Epidermal melanocyte (primary cell): ENCODE results near the gene KIAA1671.

ENCODE experiments used
- DNase-seq: peaks from one replicate; pipeline ENCODE4 v3.0.0; 2011; ENCODE audit warnings: low spot score; ENCODE audit not compliant: insufficient read length

Gene KIAA1671

GRCh38 chr22:25013607-25014006, 61.1 kb downstream of the KIAA1671 start:
- no peak for DNase-seq

DNA sequence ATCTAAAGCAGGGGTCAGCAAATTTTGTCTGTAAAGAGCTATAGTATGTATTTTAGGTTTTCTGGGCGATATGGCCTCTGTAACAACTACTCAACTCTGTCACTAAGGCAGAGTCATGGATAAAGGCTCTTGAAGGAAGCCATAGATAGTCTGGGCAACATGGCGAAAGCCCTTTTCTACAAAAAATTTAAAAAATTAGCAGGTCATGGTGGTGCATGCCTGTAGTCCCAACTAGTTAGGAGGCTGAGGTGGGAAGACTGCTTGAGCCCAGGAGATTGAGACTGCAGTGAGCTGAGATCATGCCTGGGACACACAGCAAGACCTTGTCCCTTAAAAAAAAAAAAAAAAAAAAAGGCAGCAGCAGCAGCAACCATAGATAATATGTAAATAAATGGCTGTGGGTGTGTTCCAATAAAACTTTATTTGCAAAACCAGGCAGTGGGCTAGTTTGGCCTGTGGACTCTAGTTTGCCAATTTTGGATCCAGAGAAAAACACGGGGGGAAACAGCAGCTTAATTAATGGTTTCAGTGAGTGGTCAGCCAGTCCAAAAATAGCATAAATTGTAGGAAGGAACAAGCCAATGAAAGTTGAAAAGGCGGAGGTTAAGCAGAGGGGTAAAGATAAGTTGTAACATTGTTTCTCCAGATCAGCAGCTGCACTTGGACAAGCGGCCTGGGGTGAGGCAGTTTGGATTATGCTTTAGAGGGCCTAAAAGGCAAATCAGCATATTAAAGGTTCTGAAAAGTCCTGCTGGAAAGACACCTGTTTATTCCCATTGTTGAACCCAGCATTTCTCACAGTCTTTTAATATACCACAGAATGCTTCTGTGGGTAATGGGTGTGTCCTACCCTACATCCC, 62.6 kb downstream of the KIAA1671 start:
- DNase-seq: no peak

- no peak for DNase-seq
Observed at GRCh38 chr22:25016311-25016710, 63.8 kb downstream of the KIAA1671 start.

GRCh38 chr22:25018009-25018408, 65.5 kb downstream of the KIAA1671 start:
- no peak for DNase-seq

DNA sequence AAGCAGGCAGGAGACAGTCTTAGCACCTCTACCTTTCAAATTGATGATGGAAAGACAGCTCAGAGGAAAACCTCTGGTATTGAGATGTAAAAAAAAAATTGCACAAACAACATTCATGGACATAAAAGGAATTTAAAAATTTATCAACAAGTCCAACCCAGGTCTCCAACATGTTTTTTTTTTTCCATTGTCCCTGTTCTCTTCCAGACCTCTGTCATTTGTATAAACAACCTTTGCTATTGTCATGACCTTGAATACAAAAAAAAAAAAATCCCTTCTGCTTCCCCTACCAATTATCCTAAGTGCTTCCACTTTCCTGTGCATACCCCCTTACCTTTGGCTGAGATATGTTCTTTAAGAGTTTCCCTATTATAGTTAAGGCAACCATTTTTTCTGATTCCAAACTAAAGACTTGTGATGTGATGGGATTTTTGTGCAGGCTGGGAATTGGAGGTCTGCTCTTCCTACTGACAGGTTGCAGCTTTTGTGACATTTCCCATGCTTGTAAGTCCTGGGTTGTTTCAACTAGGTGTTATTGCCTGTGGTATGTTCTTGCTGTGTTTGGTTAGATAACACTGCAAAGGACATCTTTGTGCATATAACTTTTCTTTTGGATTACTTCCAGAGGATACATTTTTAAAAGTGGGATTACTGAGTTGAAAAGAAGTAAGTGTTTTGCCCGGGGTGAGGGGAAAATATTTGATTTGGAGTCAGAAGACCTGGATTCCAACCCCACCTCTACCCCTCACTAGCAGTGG, 67.1 kb downstream of the KIAA1671 start:
- no peak for DNase-seq

DNA sequence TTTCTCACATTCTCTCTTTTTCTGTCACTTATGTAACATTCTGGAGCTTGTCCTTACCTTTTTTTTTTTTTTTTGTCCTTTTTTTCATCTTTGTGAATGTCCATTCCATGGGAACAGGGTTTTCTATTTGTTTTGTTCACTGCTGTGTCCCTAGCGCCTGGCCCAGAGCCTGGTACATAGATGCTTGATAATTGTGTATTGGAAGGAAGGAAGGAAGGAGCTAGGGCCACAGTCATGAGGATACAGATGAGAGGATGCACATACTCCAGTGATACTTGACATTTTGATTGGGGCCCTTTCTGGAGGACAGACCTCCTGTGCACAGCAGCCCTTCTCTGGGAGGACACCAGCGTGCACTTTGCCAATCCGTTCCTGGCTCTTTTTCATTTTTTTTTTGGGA, 68.9 kb downstream of the KIAA1671 start:
- no peak for DNase-seq

- DNase-seq: no peak
Observed at GRCh38 chr22:25021976-25022711, 69.6 kb downstream of the KIAA1671 start.

DNA sequence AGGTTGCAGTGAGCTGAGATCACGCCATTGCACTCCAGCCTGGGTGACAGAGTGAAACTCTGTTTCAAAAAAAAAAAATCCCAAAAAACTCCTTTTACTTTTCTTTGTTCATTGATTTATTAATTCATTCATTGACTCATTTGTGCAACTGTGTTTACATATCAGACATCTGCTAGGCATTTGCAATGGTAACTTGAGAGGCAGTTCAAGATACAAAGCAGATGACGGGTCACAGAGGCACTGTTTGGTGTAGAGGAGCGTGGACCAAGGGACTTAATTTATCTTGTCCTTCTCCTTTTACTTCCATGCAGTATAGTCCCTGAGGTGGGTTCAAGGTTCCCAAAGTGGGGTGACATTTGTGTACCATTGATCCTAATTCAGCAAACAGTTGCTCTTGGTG, 71.4 kb downstream of the KIAA1671 start:
- DNase-seq: no peak

GRCh38 chr22:25024895-25025294, 72.4 kb downstream of the KIAA1671 start:
- DNase-seq: no peak

DNA sequence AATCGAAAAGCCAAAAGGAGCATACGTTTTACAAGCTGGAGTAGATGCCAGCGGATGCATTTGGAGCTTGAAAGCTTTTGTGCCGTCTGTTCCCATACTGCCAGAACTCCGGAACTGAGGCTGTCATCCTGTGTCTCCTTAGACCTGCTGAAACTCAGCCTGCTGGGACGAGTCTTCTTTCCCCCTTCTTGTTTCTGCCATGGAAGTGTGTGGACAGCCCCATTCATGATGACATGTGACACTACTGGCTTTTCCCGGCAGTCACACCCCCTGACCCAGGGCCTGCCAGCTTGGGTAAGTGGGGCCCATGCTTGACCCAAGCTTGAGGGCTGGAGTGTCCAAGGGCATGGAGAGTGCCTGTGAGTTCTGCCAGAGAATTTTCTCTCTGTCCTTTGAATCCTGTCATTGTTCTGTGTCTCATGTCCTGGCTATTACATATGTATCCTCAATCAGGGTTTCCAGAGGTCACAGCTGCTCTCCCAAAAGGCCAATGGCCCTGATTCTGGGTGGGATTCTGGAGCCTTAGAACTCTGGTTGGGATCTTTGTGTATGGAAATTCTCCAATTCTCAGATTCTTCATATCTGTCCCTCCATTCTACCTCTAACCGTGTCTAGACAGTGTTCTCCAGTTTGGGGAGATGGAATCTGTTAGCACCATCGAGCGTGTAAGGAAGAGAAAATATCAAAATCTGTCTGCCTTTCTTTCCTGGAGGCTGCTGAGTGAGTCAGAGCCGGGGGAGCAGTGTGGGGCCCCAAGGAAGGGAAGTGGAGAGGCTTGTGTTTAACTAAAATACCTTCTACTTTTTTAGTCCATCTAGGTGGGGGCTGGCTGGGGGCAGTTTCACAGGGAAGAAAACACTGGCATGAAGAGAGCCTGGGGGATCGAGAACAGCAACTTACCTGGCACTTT, 73.2 kb downstream of the KIAA1671 start:
- no peak for DNase-seq

- DNase-seq: no peak
Observed at GRCh38 chr22:25027043-25027906, 74.8 kb downstream of the KIAA1671 start.

DNA sequence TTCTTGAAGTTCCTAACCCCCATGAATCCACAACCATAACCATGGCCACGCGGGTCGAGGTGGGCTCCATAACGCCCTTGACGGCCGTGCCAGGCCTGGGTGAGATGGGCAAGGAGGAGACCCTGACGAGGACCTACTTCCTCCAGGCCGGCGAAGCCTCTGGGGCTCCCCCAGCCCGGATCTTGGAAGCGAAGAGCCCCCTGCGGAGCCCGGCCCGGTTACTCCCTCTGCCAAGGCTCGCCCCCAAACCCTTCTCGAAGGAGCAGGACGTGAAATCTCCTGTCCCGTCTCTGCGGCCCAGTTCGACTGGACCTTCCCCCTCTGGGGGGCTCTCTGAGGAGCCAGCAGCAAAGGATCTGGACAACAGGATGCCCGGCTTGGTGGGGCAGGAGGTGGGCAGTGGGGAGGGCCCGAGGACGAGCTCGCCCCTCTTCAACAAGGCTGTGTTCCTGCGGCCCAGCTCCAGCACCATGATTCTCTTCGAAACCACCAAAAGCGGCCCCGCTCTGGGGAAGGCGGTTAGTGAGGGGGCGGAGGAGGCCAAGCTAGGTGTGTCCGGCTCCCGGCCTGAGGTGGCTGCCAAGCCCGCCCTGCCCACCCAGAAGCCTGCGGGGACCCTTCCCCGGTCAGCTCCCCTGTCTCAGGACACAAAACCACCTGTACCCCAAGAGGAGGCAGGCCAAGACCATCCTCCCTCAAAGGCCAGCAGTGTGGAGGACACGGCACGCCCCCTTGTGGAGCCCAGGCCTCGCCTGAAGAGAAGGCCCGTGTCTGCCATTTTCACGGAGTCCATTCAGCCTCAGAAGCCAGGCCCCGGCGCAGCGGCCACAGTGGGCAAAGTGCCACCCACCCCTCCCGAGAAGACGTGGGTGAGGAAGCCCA, 75.7 kb downstream of the KIAA1671 start:
- DNase-seq: no peak

DNA sequence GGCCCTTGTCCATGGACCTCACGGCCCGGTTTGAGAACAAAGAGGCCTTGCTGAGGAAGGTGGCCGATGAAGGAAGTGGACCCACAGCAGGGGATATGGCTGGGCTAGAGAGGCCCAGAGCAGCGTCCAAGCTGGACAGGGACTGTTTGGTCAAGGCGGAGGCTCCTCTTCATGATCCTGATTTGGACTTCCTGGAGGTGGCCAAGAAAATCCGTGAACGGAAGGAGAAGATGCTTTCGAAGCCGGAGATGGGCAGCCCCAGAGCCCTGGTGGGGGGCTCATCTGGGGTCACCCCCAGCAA, 76.3 kb downstream of the KIAA1671 start:
- DNase-seq: no peak

DNA sequence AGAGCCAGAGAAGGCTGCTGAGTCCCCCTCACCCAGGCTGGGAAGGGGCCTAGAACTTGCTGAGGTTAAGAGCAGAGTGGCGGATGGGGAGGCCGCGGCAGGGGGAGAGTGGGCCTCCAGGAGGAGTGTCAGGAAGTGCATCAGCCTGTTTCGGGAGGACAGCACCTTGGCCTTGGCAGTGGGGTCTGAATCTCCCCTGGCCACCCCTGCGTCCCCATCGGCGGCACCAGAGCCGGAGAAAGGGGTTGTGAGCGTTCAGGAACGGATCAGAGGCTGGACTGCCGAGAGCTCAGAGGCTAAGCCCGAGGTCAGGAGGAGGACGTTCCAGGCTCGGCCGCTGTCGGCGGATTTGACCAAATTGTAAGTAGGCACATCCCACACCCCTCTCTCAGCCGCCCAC, 76.7 kb downstream of the KIAA1671 start:
- no peak for DNase-seq

GRCh38 chr22:25030636-25031035, 78.1 kb downstream of the KIAA1671 start:
- no peak for DNase-seq

GRCh38 chr22:25032066-25032465, 79.5 kb downstream of the KIAA1671 start:
- DNase-seq: no peak

DNA sequence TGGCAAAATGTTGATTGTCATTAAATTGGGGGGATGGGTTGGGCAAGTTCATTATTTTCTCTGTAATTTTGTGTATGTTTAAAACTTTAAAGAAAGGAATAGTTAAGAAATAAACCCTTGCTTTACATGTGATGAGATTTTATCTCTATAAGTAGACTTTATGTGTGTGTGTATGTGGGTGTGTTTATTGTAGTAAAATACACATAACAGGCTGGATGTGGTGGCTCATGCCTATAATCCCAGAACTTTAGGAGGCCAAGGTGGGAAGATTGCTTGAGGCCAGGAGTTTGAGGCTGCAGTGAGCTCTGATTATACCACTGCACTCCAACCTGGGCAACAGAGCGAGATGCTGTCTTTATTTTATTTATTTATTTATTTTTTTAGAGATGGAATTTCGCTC, 83.2 kb downstream of the KIAA1671 start:
- DNase-seq: no peak

GRCh38 chr22:25038239-25038638, 85.7 kb downstream of the KIAA1671 start:
- no peak for DNase-seq

DNA sequence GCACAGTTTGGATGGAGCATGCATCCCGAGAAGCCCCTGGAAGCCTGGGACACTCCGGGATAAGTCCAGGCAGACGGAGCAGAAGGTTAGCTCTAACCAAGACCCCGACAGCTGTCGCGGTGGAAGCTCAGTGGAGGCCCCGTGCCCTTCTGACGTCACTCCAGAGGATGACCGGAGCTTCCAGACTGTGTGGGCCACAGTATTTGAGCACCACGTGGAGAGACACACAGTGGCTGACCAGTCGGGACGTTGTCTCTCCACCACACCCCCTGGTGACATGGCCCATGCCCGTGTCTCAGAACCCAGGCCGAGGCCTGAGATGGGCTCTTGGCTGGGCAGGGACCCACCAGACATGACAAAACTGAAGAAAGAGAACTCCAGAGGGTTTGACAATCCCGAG, 86.3 kb downstream of the KIAA1671 start:
- no peak for DNase-seq
